Coronary artery (tissue), 2 donors: Measurements from ENCODE around the gene VSTM2B.

Source experiments
- DNase-seq: peaks from one replicate; pipeline ENCODE4 v3.0.0-alpha.2; 2017; ENCODE audit warnings: low spot score
- H3K27ac ChIP-seq, 2 donors: fragments of 200-600 bp; sonication (generic); one replicate each; pipeline ENCODE4 v1.5.1; 2016 to 2019
- H3K4me3 ChIP-seq: fragments of 200-600 bp; sonication (generic); 2 replicates; pipeline ENCODE4 v1.5.1; 2016; ENCODE audit warnings: mild to moderate bottlenecking, moderate library complexity
- CTCF ChIP-seq: fragments of 200-600 bp; sonication (generic); IDR thresholded peaks from one replicate; pipeline ENCODE4 v1.5.1; 2019; ENCODE audit warnings: antibody characterized with exemption

VSTM2B gene

GRCh38 chr19:29568036-29569025, 42.5 kb downstream of the VSTM2B start:
- no peak for TF ChIP-seq CTCF
- Histone ChIP-seq H3K4me3 (no peak overlapping the region), H3K27ac (no peak overlapping the region)
- DNase-seq = peak; percentile 45

GRCh38 chr19:29569038-29569911, 43.5 kb downstream of the VSTM2B start:
- no peak for TF ChIP-seq CTCF
- no peak overlapping the region for H3K4me3 ChIP-seq
- no peak overlapping the region for H3K27ac ChIP-seq
- DNase-seq = peak; percentile 41

GRCh38 chr19:29571181-29571580, 45.4 kb downstream of the VSTM2B start:
- no peak for TF ChIP-seq CTCF
- DNase-seq = no peak
- H3K4me3 ChIP-seq = no peak overlapping the region
- no peak overlapping the region for H3K27ac ChIP-seq

GRCh38 chr19:29573486-29573885, 47.7 kb downstream of the VSTM2B start:
- Histone ChIP-seq H3K27ac (no peak overlapping the region), H3K4me3 (no peak overlapping the region)
- DNase-seq = no peak
- TF ChIP-seq CTCF = no peak

- TF ChIP-seq CTCF = no peak
- no peak for DNase-seq
These were observed 48.7 kb downstream of the VSTM2B start for GRCh38 chr19:29574510-29574909.

GRCh38 chr19:29576046-29576606, 50.3 kb downstream of the VSTM2B start:
- Histone ChIP-seq H3K27ac (no peak overlapping the region), H3K4me3 (no peak overlapping the region)
- no peak for TF ChIP-seq CTCF
- DNase-seq = no peak

More at GRCh38 chr19:29574510-29574909, 48.7 kb downstream of the VSTM2B start:
- Histone ChIP-seq H3K4me3 (no peak overlapping the region), H3K27ac (no peak overlapping the region)
